Lung (tissue), 12 donors: Measurements from ENCODE around the gene BDH2. TPM values are rescaled to one million over a fixed set of nuclear protein-coding genes. Genes with fewer than 3 reads are reported as not detected.

Experiments
- ATAC-seq: fragments of 200-7000 bp; cut with Tn5 transposase; one replicate; pipeline ENCODE4 v1.9.1; 2020; ENCODE audit warnings: moderate number of reproducible peaks; ENCODE audit not compliant: insufficient read depth, low FRiP score
- DNase-seq, 3 donors: peaks; one replicate each; pipeline ENCODE4 v3.0.0-alpha.2; 2013 to 2017
- H3K27ac ChIP-seq, 2 donors: one replicate each; pipeline ENCODE4 v1.5.1; 2013; ENCODE audit warnings: mild to moderate bottlenecking in 2 of 2, moderate library complexity in 2 of 2, control low read depth in 1 of 2, inconsistent platforms in 1 of 2, low read depth in 1 of 2, low read length in 1 of 2
- H3K27me3 ChIP-seq, 3 donors: one replicate each; pipeline ENCODE4 v1.5.1; 2013; ENCODE audit warnings: low read length in 2 of 3; ENCODE audit not compliant: control insufficient read depth in 3 of 3, insufficient read depth in 3 of 3
- H3K36me3 ChIP-seq, 4 donors: one replicate each; pipeline ENCODE4 v1.5.1; 2013; ENCODE audit warnings: low read length in 4 of 4, mild to moderate bottlenecking in 1 of 4, moderate library complexity in 1 of 4; ENCODE audit not compliant: control insufficient read depth in 4 of 4, insufficient read depth in 4 of 4
- H3K4me1 ChIP-seq, 5 donors: one replicate each; pipeline ENCODE4 v1.5.1; 2013; ENCODE audit warnings: low read length in 5 of 5, mild to moderate bottlenecking in 2 of 5, moderate library complexity in 1 of 5; ENCODE audit not compliant: control insufficient read depth in 5 of 5, insufficient read depth in 5 of 5
- H3K4me3 ChIP-seq: one replicate; pipeline ENCODE4 v1.5.1; 2013; ENCODE audit warnings: mild to moderate bottlenecking, control low read depth, moderate library complexity
- H3K9ac ChIP-seq, 2 donors: one replicate each; pipeline ENCODE4 v1.5.1; 2013; ENCODE audit warnings: low read length in 2 of 2, control low read depth in 1 of 2; ENCODE audit not compliant: insufficient read depth in 1 of 2
- H3K9me3 ChIP-seq, 4 donors: one replicate each; pipeline ENCODE4 v1.5.1; 2013; ENCODE audit warnings: low read length in 3 of 4, mild to moderate bottlenecking in 1 of 4, moderate library complexity in 1 of 4; ENCODE audit not compliant: control insufficient read depth in 4 of 4, insufficient read depth in 3 of 4
- CTCF ChIP-seq: IDR thresholded peaks from 2 replicates; pipeline ENCODE4 v1.5.1; 2012; ENCODE audit warnings: mild to moderate bottlenecking; ENCODE audit errors: control extremely low read depth, extremely low read depth
- WGBS, 2 donors: extraction: QIAGEN DNeasy Blood & Tissue Kit; methylation state at CpG; one replicate each; pipeline ENCODE4 v1.1.7; 2013; 5-methylcytosine and 5-hydroxymethylcytosine counted together
- polyA plus RNA-seq, 2 donors: library from polyadenylated mRNA; stranded (reverse); fragments of 200-250 nt; gene quantifications; one replicate each; pipeline ENCODE4 v1.2.1, GENCODE V29; 2013
- total RNA-seq, 2 donors: library from RNA; depleted of rRNA in 1 of 2; stranded (reverse); fragments of >200 nt in 1 of 2; gene quantifications; one replicate each; pipeline ENCODE4 v1.2.1, GENCODE V29; 2014 to 2021
- donor health status: control.
- donor health status: control.
- donor health status: Bipolar disorder and iron deficiency.
- donor health status: healthy.
- donor health status: DM: yes; HTN: yes; CAD: no.

Gene BDH2
- total and polyA plus RNA-seq, 4 donors, result 30.9 to 99.2 (median 54.4) TPM

GRCh38 chr4:103118166-103118565, 18.5 kb upstream of the BDH2 start:
- 71 to 89% methylated on average over 1 of the region's 1 CpG for WGBS, 2 donors
- no peak for TF ChIP-seq CTCF
- ATAC-seq, result no peak
- H3K36me3 ChIP-seq, result peaks cover 0 to 2% (median 0%) of the 10 kb centered on the region in 4 donors
- no peaks in the 10 kb centered on the region for H3K27me3 ChIP-seq
- H3K4me3 ChIP-seq, result no peak overlapping the region
- no peak overlapping the region for H3K9ac ChIP-seq
- H3K4me1 ChIP-seq, result no peaks in the 10 kb centered on the region
- DNase-seq, result no peak
- H3K9me3 ChIP-seq, result no peaks in the 10 kb centered on the region
- no peak overlapping the region for H3K27ac ChIP-seq

GRCh38 chr4:103111598-103111997, 12.0 kb upstream of the BDH2 start:
- H3K36me3 ChIP-seq, result peaks cover 0 to 10% (median 3%) of the 10 kb centered on the region in 4 donors
- ATAC-seq (no peak), DNase-seq (no peak)
- H3K27ac ChIP-seq, result no peak overlapping the region
- no peaks in the 10 kb centered on the region for H3K27me3 ChIP-seq
- no peak for TF ChIP-seq CTCF
- 72 to 86% methylated on average over 4 of the region's 4 CpGs for WGBS, 2 donors
- H3K9ac ChIP-seq, result no peak overlapping the region
- no peak overlapping the region for H3K4me3 ChIP-seq
- H3K4me1 ChIP-seq, result no peaks in the 10 kb centered on the region
- no peaks in the 10 kb centered on the region for H3K9me3 ChIP-seq

- ATAC-seq, result no peak
- DNase-seq, result no peak
- no peak for TF ChIP-seq CTCF
- Histone ChIP-seq H3K27me3 (no peaks in the 10 kb centered on the region), H3K27ac (no peak overlapping the region), H3K36me3 (peaks cover 0 to 10% (median 3%) of the 10 kb centered on the region in 4 donors), H3K4me3 (no peak overlapping the region), H3K9me3 (peaks cover 0 to 1% (median 0%) of the 10 kb centered on the region in 4 donors), H3K9ac (no peak overlapping the region), H3K4me1 (no peaks in the 10 kb centered on the region)
- 89 to 95% methylated on average over 4 of the region's 4 CpGs for WGBS, 2 donors
These were observed 8.9 kb upstream of the BDH2 start for GRCh38 chr4:103108542-103108941.
